HEK293 (cell line): ENCODE data around the gene PLXNA2.

Experiments
- CTCF ChIA-PET: fragments of 350-600 bp; formaldehyde crosslinking; extraction: SDS; loops from one replicate; lab custom pipeline; 2021; ENCODE audit warnings: antibody characterized with exemption; lab: Yijun Ruan, JAX
- POLR2A ChIA-PET: fragments of 300-600 bp; formaldehyde crosslinking; extraction: SDS; loops from one replicate; lab custom pipeline; 2020; ENCODE audit warnings: antibody characterized with exemption, inconsistent platforms; lab: Yijun Ruan, JAX
- H3K27ac ChIP-seq: fragments of 200-500 bp; sonication (Bioruptor generic); 2 replicates; pipeline ENCODE4 v1.5.1; 2014; ENCODE audit warnings: low read depth, low read length, control low read depth, inconsistent platforms; ENCODE audit errors: extremely low read depth
- H3K36me3 ChIP-seq, 2 experiments: fragments of 200-500 bp in 1 of 2; sonication (Bioruptor generic) in 1 of 2; 1 replicate in 1 of 2; 2 replicates in 1 of 2; pipeline ENCODE4 v1.5.1; 2014 to 2017; ENCODE audit warnings: inconsistent platforms in 2 of 2, low read length in 2 of 2; ENCODE audit not compliant: control insufficient read depth in 2 of 2, insufficient read depth in 1 of 2
- H3K4me1 ChIP-seq: fragments of 200-500 bp; sonication (Bioruptor generic); 2 replicates; pipeline ENCODE4 v1.5.1; 2014; ENCODE audit warnings: mild to moderate bottlenecking, low read length, inconsistent platforms; ENCODE audit not compliant: control insufficient read depth, insufficient read depth
- H3K4me3 ChIP-seq: 2 replicates; pipeline ENCODE4 v1.5.1; 2011; ENCODE audit warnings: low read depth, mild to moderate bottlenecking, control low read depth, low read length, moderate library complexity
- H3K9me3 ChIP-seq: fragments of 200-500 bp; sonication (Bioruptor generic); 2 replicates; pipeline ENCODE4 v1.5.1; 2014; ENCODE audit warnings: low read depth, low read length, inconsistent platforms; ENCODE audit not compliant: control insufficient read depth, insufficient read depth
- GLIS2 ChIP-seq: fragments of 450-650 bp; formaldehyde crosslinking; IDR thresholded peaks from 2 replicates; pipeline ENCODE4 v1.5.1; 2016; ENCODE audit warnings: missing biosample characterization, missing genetic modification characterization
- KLF16 ChIP-seq: fragments of 450-650 bp; formaldehyde crosslinking; IDR thresholded peaks from 2 replicates; pipeline ENCODE4 v1.5.1; 2017; ENCODE audit warnings: missing biosample characterization, missing genetic modification characterization
- KLF9 ChIP-seq: fragments of 450-650 bp; formaldehyde crosslinking; IDR thresholded peaks from 2 replicates; pipeline ENCODE4 v1.5.1; 2016; ENCODE audit warnings: missing biosample characterization, missing genetic modification characterization, low read depth
- PRDM6 ChIP-seq: fragments of 450-650 bp; formaldehyde crosslinking; IDR thresholded peaks from 2 replicates; pipeline ENCODE4 v1.5.1; 2017; ENCODE audit warnings: missing biosample characterization, missing genetic modification characterization
- SALL2 ChIP-seq: fragments of 450-650 bp; formaldehyde crosslinking; IDR thresholded peaks from 2 replicates; pipeline ENCODE4 v1.5.0; 2017; ENCODE audit warnings: missing biosample characterization, mild to moderate bottlenecking, missing genetic modification characterization, borderline replicate concordance
- SCRT1 ChIP-seq: fragments of 450-650 bp; formaldehyde crosslinking; IDR thresholded peaks from 2 replicates; pipeline ENCODE4 v1.5.1; 2016; ENCODE audit warnings: missing biosample characterization, missing genetic modification characterization, borderline replicate concordance
- ZBTB48 ChIP-seq: fragments of 450-650 bp; formaldehyde crosslinking; IDR thresholded peaks from 2 replicates; pipeline ENCODE4 v1.5.1; 2016; ENCODE audit warnings: missing biosample characterization, missing genetic modification characterization
- ZNF114 ChIP-seq: fragments of 450-650 bp; formaldehyde crosslinking; IDR thresholded peaks from 2 replicates; pipeline ENCODE4 v1.5.0; 2017; ENCODE audit warnings: missing biosample characterization, missing genetic modification characterization
- ZNF266 ChIP-seq: fragments of 450-650 bp; formaldehyde crosslinking; IDR thresholded peaks from 2 replicates; pipeline ENCODE4 v1.5.1; 2016; ENCODE audit warnings: missing biosample characterization, missing genetic modification characterization, low read depth
- ZNF274 ChIP-seq, 2 experiments: fragments of 200-500 bp in 1 of 2; fragments of 450-650 bp in 1 of 2; sonication (Bioruptor generic) in 1 of 2; formaldehyde crosslinking in 1 of 2; IDR thresholded peaks; 2 replicates each; pipeline versions ENCODE4 v1.5.1 to v1.6.1; 2014 to 2016; ENCODE audit warnings: borderline replicate concordance in 1 of 2, inconsistent platforms in 1 of 2, low read length in 1 of 2, missing biosample characterization in 1 of 2, missing genetic modification characterization in 1 of 2
- ZNF280C ChIP-seq: fragments of 450-650 bp; formaldehyde crosslinking; IDR thresholded peaks from 2 replicates; pipeline ENCODE4 v1.5.1; 2016; ENCODE audit warnings: missing biosample characterization, missing genetic modification characterization
- ZNF280D ChIP-seq: fragments of 450-650 bp; formaldehyde crosslinking; IDR thresholded peaks from 2 replicates; pipeline ENCODE4 v1.5.1; 2016; ENCODE audit warnings: missing biosample characterization, missing genetic modification characterization
- ZNF341 ChIP-seq: fragments of 450-650 bp; formaldehyde crosslinking; IDR thresholded peaks from 2 replicates; pipeline ENCODE4; 2016; ENCODE audit warnings: low read depth, missing biosample characterization, missing genetic modification characterization
- ZNF362 ChIP-seq: fragments of 450-650 bp; formaldehyde crosslinking; IDR thresholded peaks from 2 replicates; pipeline ENCODE4 v1.5.1; 2016; ENCODE audit warnings: missing biosample characterization, missing genetic modification characterization
- ZNF423 ChIP-seq: fragments of 450-650 bp; formaldehyde crosslinking; IDR thresholded peaks from 2 replicates; pipeline ENCODE4 v1.5.1; 2016; ENCODE audit warnings: missing biosample characterization, missing genetic modification characterization
- ZNF501 ChIP-seq: fragments of 450-650 bp; formaldehyde crosslinking; IDR thresholded peaks from 2 replicates; pipeline ENCODE4 v1.5.1; 2016; ENCODE audit warnings: missing biosample characterization, missing genetic modification characterization
- ZNF555 ChIP-seq: fragments of 450-650 bp; formaldehyde crosslinking; conservative IDR thresholded peaks from 2 replicates; pipeline ENCODE4 v1.5.1; 2017; ENCODE audit warnings: missing biosample characterization, mild to moderate bottlenecking, missing genetic modification characterization, inconsistent platforms
- ZNF571 ChIP-seq: fragments of 450-650 bp; formaldehyde crosslinking; IDR thresholded peaks from 2 replicates; pipeline ENCODE4 v1.5.0; 2017; ENCODE audit warnings: missing biosample characterization, missing genetic modification characterization
- ZNF645 ChIP-seq: fragments of 450-650 bp; formaldehyde crosslinking; IDR thresholded peaks from 2 replicates; pipeline ENCODE4; 2016; ENCODE audit warnings: missing biosample characterization, missing genetic modification characterization
- ZNF677 ChIP-seq: fragments of 450-650 bp; IDR thresholded peaks from 2 replicates; pipeline ENCODE4 v1.5.0; 2018; ENCODE audit warnings: missing biosample characterization, mild to moderate bottlenecking, missing genetic modification characterization, moderate library complexity
- ZNF707 ChIP-seq: fragments of 450-650 bp; formaldehyde crosslinking; IDR thresholded peaks from 2 replicates; pipeline ENCODE4 v1.5.1; 2016; ENCODE audit warnings: missing biosample characterization, missing genetic modification characterization
- ZNF76 ChIP-seq: fragments of 450-650 bp; formaldehyde crosslinking; IDR thresholded peaks from 2 replicates; pipeline ENCODE4; 2016; ENCODE audit warnings: low read depth, missing biosample characterization, missing genetic modification characterization, borderline replicate concordance
- ZSCAN5A ChIP-seq: fragments of 450-650 bp; formaldehyde crosslinking; IDR thresholded peaks from 2 replicates; pipeline ENCODE4 v1.5.1; 2016; ENCODE audit warnings: missing biosample characterization, missing genetic modification characterization

PLXNA2 gene

GRCh38 chr1:207992677-207993236 is 251.4 kb downstream of the PLXNA2 start:
- H3K4me3 ChIP-seq, result no peak overlapping the region
- no peak overlapping the region for H3K27ac ChIP-seq
- no peaks in the 10 kb centered on the region for H3K4me1 ChIP-seq
- no peaks in the 10 kb centered on the region for H3K9me3 ChIP-seq
- H3K36me3 ChIP-seq, result no peaks in the 10 kb centered on the region
- POLR2A ChIA-PET, result no interaction called here
- CTCF ChIA-PET, result interaction anchor here (0.7 to 1.3 kb wide), 7 partner anchors 9 to 485 kb away, joined by 3 to 9 read pairs (median 3); no protein-coding TSS in a partner anchor
- TF ChIP-seq ZNF555 (tag by site-specific recombination), result no peak
- TF ChIP-seq ZNF423 (tag by site-specific recombination), result no peak
- no peak for TF ChIP-seq ZNF280D
- TF ChIP-seq ZNF501 (tag by site-specific recombination), result no peak
- no peak for TF ChIP-seq KLF9 (tag by site-specific recombination)
- TF ChIP-seq ZNF341 (tag by site-specific recombination), result no peak
- no peak for TF ChIP-seq ZNF571 (tag by site-specific recombination)
- TF ChIP-seq ZNF362 (tag by site-specific recombination), result no peak
- TF ChIP-seq ZBTB48 (tag by site-specific recombination), result no peak

GRCh38 chr1:207991583-207992026 is 252.6 kb downstream of the PLXNA2 start:
- H3K4me3 ChIP-seq, result no peak overlapping the region
- POLR2A ChIA-PET, result no interaction called here
- CTCF ChIA-PET, result interaction anchor here (0.7 to 1.2 kb wide), 2 partner anchors 10 to 162 kb away, joined by 3 to 4 read pairs; no protein-coding TSS in a partner anchor
- no peaks in the 10 kb centered on the region for H3K36me3 ChIP-seq
- H3K9me3 ChIP-seq, result no peaks in the 10 kb centered on the region
- no peak overlapping the region for H3K27ac ChIP-seq
- no peaks in the 10 kb centered on the region for H3K4me1 ChIP-seq
- no peak for TF ChIP-seq ZSCAN5A (tag by site-specific recombination)
- no peak for TF ChIP-seq SALL2 (tag by site-specific recombination)
- no peak for TF ChIP-seq ZNF274 (IDR thresholded peaks at IDR 0.05; ENCODE audit: low read length)
- TF ChIP-seq ZNF274 (tag by site-specific recombination; IDR thresholded peaks at IDR 0.05; ENCODE audit: borderline replicate concordance), result no peak
- no peak for TF ChIP-seq SCRT1 (tag by site-specific recombination)
- no peak for TF ChIP-seq PRDM6 (tag by site-specific recombination)
- no peak for TF ChIP-seq KLF16
- TF ChIP-seq ZNF114 (tag by site-specific recombination), result no peak
- no peak for TF ChIP-seq GLIS2 (tag by site-specific recombination)
- no peak for TF ChIP-seq ZNF266
- no peak for TF ChIP-seq ZNF645
- no peak for TF ChIP-seq ZNF677 (tag by site-specific recombination)
- TF ChIP-seq ZNF76 (tag by site-specific recombination), result no peak
- TF ChIP-seq ZNF423 (tag by site-specific recombination), result no peak
- TF ChIP-seq ZNF707, result no peak
- TF ChIP-seq ZNF280C (tag by site-specific recombination), result no peak
